HG03442 (cell line): Measurements from ENCODE around the gene PRG2.
A peak's percentile ranks its signal among the peaks of the same experiment; 100 is the strongest.
"Not testable (repeated sequence)": the region's sequence is repeated elsewhere in the genome, so short reads cannot be mapped to it uniquely, and the experiment has no call there.

Experiments
- ATAC-seq: cut with Tn5 transposase; IDR thresholded peaks from one replicate; pipeline ENCODE4 v1.9.1; 2021; ENCODE audit warnings: mild to moderate bottlenecking, moderate library complexity; ENCODE audit not compliant: unreplicated experiment

The PRG2 gene

GRCh38 chr11:57421066-57421465 lies 30.6 kb upstream of the PRG2 start:
- ATAC-seq = no peak

GRCh38 chr11:57419146-57419545 lies 28.7 kb upstream of the PRG2 start:
- ATAC-seq = no peak

- no peak for ATAC-seq
Observed at GRCh38 chr11:57418131-57418530, 27.7 kb upstream of the PRG2 start.

- no peak for ATAC-seq
Observed at GRCh38 chr11:57417056-57417455, 26.6 kb upstream of the PRG2 start.

GRCh38 chr11:57416436-57416835 lies 26.0 kb upstream of the PRG2 start:
- ATAC-seq = no peak

- ATAC-seq = no peak
Observed at GRCh38 chr11:57414612-57415212, 24.3 kb upstream of the PRG2 start.

GRCh38 chr11:57413681-57414080 lies 23.2 kb upstream of the PRG2 start:
- no peak for ATAC-seq

GRCh38 chr11:57410287-57410686 lies 19.8 kb upstream of the PRG2 start:
- ATAC-seq = no peak

GRCh38 chr11:57409321-57410100 lies 19.1 kb upstream of the PRG2 start:
- ATAC-seq = no peak

- ATAC-seq = no peak
Observed at GRCh38 chr11:57408771-57409170, 18.3 kb upstream of the PRG2 start.

GRCh38 chr11:57407941-57408475 lies 17.6 kb upstream of the PRG2 start:
- no peak for ATAC-seq

GRCh38 chr11:57407010-57407920 lies 16.8 kb upstream of the PRG2 start:
- no peak for ATAC-seq

- peak; percentile 74 for ATAC-seq
Observed at GRCh38 chr11:57406337-57406904, 16.0 kb upstream of the PRG2 start.

GRCh38 chr11:57405271-57405860 lies 14.9 kb upstream of the PRG2 start:
- ATAC-seq = no peak

GRCh38 chr11:57403802-57404147 lies 13.3 kb upstream of the PRG2 start:
- ATAC-seq = no peak

- ATAC-seq = not testable (repeated sequence)
Observed at GRCh38 chr11:57403003-57403801, 12.8 kb upstream of the PRG2 start.

- ATAC-seq = no peak
Observed at GRCh38 chr11:57402188-57403002, 11.9 kb upstream of the PRG2 start.

- ATAC-seq = no peak
Observed at GRCh38 chr11:57399972-57400578, 9.6 kb upstream of the PRG2 start.

- no peak for ATAC-seq
Observed at GRCh38 chr11:57399221-57399620, 8.8 kb upstream of the PRG2 start.
